ENCODE measurements around the gene GLP1R. TPM values are rescaled to one million over a fixed set of nuclear protein-coding genes. Genes with fewer than 3 reads are reported as not detected.
A peak's percentile ranks its signal among the peaks of the same experiment; 100 is the strongest.

The GLP1R gene
- total and polyA plus RNA-seq, 2 experiments from 2014 or later: 0.12 to 0.43 TPM

DNA sequence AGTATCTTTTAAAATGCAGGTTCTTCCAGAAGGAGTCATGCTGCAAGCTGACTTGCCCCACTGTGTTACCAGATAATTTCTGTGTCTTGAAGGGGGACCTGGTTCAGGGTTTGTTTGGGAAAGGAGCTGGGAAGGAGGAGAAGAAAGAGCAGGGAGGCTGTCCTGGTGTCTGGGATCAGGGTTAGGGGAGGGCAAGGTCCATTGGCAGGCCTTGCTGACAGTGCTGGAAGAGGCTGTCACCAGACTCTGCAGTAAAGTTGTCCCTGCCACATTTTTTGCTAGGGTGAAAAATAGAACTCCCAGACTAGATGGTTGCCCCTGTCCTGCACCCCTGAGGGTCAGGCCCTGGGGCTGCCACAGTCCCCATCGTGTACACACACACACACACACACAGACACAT, 14.9 kb downstream of the GLP1R start:
- Histone ChIP-seq H3K36me3 (no peaks in the 10 kb centered on the region), H3K4me3 (no peak overlapping the region), H3K4me1 (ENCODE audit: low read depth) (peaks cover 18% of the 10 kb centered on the region), H3K27me3 (no peaks in the 10 kb centered on the region), H3K27ac (peak overlapping the region; percentile 93), H3K9me3 (ENCODE audit: low read depth) (no peaks in the 10 kb centered on the region)
- TF ChIP-seq, protein P1, sequence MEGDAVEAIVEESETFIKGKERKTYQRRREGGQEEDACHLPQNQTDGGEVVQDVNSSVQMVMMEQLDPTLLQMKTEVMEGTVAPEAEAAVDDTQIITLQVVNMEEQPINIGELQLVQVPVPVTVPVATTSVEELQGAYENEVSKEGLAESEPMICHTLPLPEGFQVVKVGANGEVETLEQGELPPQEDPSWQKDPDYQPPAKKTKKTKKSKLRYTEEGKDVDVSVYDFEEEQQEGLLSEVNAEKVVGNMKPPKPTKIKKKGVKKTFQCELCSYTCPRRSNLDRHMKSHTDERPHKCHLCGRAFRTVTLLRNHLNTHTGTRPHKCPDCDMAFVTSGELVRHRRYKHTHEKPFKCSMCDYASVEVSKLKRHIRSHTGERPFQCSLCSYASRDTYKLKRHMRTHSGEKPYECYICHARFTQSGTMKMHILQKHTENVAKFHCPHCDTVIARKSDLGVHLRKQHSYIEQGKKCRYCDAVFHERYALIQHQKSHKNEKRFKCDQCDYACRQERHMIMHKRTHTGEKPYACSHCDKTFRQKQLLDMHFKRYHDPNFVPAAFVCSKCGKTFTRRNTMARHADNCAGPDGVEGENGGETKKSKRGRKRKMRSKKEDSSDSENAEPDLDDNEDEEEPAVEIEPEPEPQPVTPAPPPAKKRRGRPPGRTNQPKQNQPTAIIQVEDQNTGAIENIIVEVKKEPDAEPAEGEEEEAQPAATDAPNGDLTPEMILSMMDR (IDR thresholded peaks at IDR 0.05; ENCODE audit: low read depth, low read length): no peak
- DNase-seq (ENCODE audit: low read depth in 1 of 2, low spot score in 1 of 2): peak in 1 of 2 donors; percentile 36

DNA sequence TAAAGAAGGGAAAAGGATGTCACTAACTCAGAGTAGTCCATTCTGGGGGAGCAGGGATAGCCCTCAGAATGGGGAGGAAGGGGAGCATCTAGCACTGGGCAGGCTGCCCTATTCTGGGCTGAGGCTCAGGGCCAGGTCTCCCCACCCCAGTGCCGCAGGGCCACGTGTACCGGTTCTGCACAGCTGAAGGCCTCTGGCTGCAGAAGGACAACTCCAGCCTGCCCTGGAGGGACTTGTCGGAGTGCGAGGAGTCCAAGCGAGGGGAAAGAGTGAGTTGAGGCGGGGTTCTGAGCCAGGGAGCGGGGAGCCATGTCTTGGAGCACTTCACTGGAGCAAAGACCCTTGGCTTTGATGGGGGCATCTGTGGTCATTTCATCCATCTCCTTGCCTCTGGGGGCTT, 17.0 kb downstream of the GLP1R start:
- H3K27ac ChIP-seq: no peak overlapping the region
- no peaks in the 10 kb centered on the region for H3K9me3 ChIP-seq (ENCODE audit: low read depth)
- DNase-seq (ENCODE audit: low read depth in 1 of 2, low spot score in 1 of 2): no peak
- H3K4me1 ChIP-seq (ENCODE audit: low read depth): peaks cover 18% of the 10 kb centered on the region
- TF ChIP-seq, protein P1 (IDR thresholded peaks at IDR 0.05; ENCODE audit: low read depth, low read length): no peak
- no peaks in the 10 kb centered on the region for H3K36me3 ChIP-seq
- H3K27me3 ChIP-seq: no peaks in the 10 kb centered on the region
- no peak overlapping the region for H3K4me3 ChIP-seq

DNA sequence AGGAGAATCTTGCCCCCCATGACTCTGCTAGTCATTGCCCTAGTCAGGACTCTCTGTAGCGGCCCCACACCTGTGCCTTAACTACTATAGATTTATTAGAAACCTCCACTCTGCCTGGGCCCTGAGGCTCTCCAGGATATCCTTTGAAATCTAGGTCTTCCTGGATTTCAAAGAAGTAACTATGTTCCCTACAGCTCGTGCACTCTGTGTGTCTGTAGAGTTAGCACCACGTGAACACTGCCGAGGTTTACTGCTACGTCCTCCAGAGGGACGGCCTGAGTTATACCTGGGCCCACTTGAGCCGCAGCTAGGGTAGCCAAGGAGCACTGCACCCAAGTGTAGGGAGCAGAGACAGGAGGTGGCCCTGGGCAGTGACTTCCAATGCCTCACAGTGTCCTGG, 19.8 kb downstream of the GLP1R start:
- no peak overlapping the region for H3K27ac ChIP-seq
- no peaks in the 10 kb centered on the region for H3K36me3 ChIP-seq
- H3K27me3 ChIP-seq: no peaks in the 10 kb centered on the region
- H3K4me1 ChIP-seq (ENCODE audit: low read depth): peaks cover 1% of the 10 kb centered on the region
- no peak overlapping the region for H3K4me3 ChIP-seq
- TF ChIP-seq, protein P1 (IDR thresholded peaks at IDR 0.05; ENCODE audit: low read depth, low read length): no peak
- DNase-seq (ENCODE audit: low read depth in 1 of 2, low spot score in 1 of 2): no peak
- H3K9me3 ChIP-seq (ENCODE audit: low read depth): no peaks in the 10 kb centered on the region

DNA sequence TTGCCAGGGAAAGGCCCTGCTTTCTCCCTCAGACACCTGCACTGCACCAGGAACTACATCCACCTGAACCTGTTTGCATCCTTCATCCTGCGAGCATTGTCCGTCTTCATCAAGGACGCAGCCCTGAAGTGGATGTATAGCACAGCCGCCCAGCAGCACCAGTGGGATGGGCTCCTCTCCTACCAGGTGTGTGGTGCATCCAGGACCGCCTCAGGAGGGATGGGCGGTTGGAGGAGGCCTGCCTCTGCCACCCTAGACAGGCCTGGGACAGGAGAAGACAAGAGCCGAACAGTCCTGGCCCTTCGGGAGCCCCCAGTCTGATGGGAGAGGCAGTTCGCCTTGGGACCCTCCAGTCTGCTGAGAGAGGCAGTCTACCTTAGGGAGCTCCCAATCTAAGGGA, 24.2 kb downstream of the GLP1R start:
- Histone ChIP-seq H3K27me3 (no peaks in the 10 kb centered on the region), H3K4me1 (ENCODE audit: low read depth) (no peaks in the 10 kb centered on the region), H3K36me3 (no peaks in the 10 kb centered on the region), H3K9me3 (ENCODE audit: low read depth) (no peaks in the 10 kb centered on the region), H3K4me3 (no peak overlapping the region), H3K27ac (no peak overlapping the region)
- DNase-seq (ENCODE audit: low read depth in 1 of 2, low spot score in 1 of 2): no peak
- TF ChIP-seq, protein P1 (IDR thresholded peaks at IDR 0.05; ENCODE audit: low read depth, low read length): no peak

DNA sequence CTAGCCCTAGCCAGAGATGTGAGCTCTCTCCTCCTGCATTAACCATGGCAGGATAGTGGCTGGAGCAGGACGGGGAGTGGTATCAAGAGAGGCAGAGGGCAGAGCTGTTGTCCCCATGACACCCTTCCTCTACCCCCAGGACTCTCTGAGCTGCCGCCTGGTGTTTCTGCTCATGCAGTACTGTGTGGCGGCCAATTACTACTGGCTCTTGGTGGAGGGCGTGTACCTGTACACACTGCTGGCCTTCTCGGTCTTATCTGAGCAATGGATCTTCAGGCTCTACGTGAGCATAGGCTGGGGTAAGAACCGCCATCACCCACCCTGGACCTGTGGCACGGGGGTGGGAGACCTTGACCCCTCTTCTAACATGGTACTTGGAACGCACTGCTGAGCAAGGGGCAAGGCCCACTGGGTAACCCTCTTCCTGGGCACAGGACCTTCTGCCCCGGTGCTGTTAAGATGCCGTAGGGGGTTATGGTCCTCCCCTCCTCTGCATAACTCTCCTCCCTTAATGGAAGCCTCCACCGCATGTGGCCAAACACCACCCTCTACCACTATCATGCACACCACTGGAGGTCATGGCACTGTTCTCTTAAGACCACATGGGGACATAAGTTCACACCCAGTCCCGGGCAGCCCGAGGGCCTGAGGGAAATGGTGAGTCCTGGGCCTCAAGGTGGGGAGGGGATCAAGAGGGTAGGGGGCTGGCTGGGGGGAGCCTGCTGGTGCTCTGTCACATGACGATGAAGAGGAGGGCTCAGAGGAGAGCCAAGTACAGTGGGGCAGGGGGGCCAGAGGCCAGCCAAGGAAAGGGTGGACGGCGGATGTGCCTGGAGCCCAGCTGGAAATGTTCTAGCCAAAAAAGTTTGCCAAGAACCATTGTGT, 25.1 kb downstream of the GLP1R start:
- H3K4me1 ChIP-seq (ENCODE audit: low read depth): no peaks in the 10 kb centered on the region
- DNase-seq (ENCODE audit: low read depth in 1 of 2, low spot score in 1 of 2): no peak

More for the DNA sequence above, 25.1 kb downstream of the GLP1R start:
- H3K27ac ChIP-seq: no peak overlapping the region
- no peaks in the 10 kb centered on the region for H3K9me3 ChIP-seq (ENCODE audit: low read depth)
- TF ChIP-seq, protein P1 (IDR thresholded peaks at IDR 0.05; ENCODE audit: low read depth, low read length): no peak
- no peaks in the 10 kb centered on the region for H3K36me3 ChIP-seq
- H3K27me3 ChIP-seq: no peaks in the 10 kb centered on the region
- H3K4me3 ChIP-seq: no peak overlapping the region
